ENCODE results near the gene MACF1.

Gene MACF1

GRCh38 chr1:39293375-39294070, 89.0 kb downstream of the MACF1 start:
- DNase-seq (ENCODE audit: insufficient read length, low spot score), result no peak
- FAIRE-seq, result no peak

GRCh38 chr1:39294531-39294930, 90.0 kb downstream of the MACF1 start:
- DNase-seq (ENCODE audit: insufficient read length, low spot score) (no peak), FAIRE-seq (no peak)

DNA sequence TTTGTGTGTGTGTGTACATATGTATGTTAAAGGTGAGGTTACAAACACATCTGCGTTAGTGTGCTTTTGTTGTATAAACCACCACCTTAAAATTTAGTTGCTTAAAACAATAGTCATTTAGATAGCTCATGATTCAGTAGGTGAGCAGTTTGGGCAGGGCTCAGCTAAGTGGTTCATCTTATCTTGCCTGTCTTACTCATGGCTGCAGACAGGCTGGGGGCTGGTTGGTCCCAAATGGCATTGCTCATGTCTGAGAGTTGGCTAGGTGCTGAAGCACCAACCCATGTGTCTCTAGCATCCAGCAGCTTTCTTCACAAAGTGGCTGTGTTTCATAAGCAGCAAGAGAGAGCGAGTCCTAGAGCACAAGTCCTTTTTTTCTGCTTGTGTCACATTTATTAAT, 91.4 kb downstream of the MACF1 start:
- no peak for DNase-seq (ENCODE audit: insufficient read length, low spot score)
- FAIRE-seq, result no peak

GRCh38 chr1:39297551-39297950, 93.1 kb downstream of the MACF1 start:
- no peak for DNase-seq (ENCODE audit: insufficient read length, low spot score)
- FAIRE-seq, result no peak

DNA sequence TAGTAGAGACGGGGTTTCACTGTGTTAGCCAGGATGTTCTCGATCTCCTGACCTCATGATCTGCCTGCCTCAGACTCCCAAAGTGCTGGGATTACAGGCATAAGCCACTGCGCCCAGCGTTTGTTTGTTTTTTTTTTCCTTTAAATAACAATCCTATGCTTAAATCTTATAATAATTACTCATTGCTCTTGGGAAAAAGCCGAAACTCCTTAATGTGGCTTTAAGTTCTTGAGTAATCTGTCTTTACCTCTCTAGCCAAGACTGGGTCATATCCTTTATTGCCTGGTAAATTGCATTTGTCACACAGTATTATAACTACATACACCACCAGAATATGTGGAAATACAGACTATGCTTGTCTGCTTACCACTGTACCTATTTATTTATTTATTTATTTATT, 97.1 kb downstream of the MACF1 start:
- FAIRE-seq (no peak), DNase-seq (ENCODE audit: insufficient read length, low spot score) (no peak)

DNA sequence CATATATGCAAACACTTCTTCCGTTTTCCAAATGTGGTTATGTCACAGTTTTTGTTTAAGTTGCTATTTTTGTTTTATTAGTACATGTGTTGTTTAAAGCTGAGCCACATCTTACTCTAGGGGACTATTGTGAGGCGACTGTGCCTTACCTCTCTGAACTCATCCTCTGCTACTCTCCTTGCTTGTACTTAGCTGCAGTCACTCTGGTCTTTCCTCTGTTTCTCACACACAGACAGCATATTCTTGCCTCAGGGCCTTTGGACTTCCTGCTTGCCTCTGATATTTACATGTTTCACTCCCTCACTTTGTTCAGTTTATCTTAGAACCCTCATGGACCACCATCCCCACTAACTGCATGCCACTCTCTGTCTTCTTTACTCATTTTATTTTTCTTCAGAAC, 101.1 kb downstream of the MACF1 start:
- no peak for FAIRE-seq
- no peak for DNase-seq (ENCODE audit: insufficient read length, low spot score)

DNA sequence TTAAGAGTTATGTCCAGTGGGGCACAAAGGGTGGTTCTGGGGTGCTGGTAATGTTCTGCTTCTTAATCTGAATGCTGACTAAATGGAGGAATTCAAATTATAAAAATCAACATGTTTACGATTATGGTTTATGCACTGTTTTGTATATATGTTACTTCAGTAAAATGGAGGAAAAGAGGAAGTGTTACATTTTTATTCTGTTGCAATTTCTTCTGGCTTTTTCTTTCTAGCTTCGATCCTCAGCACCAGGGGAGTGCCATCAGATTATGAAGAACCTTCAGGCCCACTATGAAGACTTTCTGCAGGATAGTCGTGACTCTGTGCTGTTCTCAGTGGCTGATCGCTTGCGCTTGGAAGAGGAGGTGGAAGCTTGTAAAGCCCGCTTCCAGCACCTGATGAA, 105.5 kb downstream of the MACF1 start:
- DNase-seq (ENCODE audit: insufficient read length, low spot score) (no peak), FAIRE-seq (no peak)

DNA sequence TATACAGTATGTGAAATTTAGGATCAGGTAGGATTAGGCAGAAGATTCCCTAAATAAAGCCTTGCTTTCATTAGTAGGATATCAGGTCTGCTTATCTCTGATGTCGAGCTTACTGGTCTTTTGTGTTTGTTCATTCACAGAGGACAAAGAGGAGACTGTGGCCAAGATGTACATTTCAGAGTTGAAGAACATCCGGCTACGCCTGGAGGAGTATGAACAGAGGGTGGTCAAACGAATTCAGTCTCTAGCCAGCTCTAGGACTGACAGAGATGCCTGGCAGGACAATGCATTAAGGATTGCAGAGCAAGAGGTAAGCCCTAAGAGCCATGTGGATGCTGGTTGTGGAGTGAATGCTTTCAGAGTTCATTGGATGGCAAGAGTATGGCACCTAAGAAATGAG, 106.2 kb downstream of the MACF1 start:
- DNase-seq (ENCODE audit: insufficient read length, low spot score) (no peak), FAIRE-seq (no peak)

DNA sequence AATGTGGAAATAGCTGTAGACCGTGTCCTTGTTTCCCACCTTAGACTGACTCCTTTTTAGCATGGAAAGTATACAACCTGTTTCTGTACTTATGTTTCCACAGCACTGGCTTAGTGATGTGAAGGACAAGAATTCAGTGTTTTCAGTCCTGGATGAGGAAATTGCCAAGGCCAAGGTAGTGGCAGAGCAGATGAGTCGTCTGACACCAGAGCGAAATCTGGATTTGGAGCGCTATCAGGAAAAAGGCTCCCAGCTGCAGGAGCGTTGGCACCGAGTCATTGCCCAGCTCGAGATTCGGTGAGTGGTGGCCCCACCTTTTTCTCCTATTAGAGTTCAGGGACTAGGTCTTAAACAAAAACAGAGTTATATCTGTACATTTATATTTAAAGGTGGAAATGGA, 112.6 kb downstream of the MACF1 start:
- DNase-seq (ENCODE audit: insufficient read length, low spot score), result no peak
- no peak for FAIRE-seq

DNA sequence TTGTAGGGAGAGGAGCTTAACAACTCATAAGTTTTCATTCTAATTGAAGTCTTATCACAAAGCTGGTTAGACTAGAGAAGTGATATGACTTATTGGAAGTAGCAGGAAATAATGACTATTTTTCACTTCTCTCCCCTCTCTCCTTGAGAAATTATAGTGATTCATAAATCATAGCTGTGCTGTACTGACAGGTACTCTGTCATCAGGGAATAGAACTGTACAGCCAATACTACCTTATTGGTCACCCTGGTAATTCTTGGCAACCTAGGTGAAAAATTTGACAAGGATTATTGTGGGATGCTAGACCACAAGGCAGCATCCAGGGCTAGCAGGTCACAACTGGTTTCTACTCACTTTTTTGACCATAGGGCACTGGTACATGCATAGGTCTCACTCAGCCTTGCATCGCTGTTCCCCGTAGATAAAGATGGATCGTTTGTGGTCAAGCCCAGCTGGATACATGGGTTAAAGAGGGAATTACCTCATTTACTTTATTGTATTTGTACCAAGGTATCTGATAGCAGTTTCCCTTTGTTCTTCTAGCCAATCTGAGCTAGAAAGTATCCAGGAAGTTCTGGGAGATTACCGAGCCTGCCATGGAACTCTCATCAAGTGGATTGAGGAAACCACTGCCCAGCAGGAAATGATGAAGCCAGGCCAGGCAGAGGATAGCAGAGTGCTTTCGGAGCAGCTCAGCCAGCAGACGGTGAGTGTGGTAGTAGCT, 113.6 kb downstream of the MACF1 start:
- no peak for DNase-seq (ENCODE audit: insufficient read length, low spot score)
- no peak for FAIRE-seq

GRCh38 chr1:39321979-39322378, 117.5 kb downstream of the MACF1 start:
- no peak for FAIRE-seq
- DNase-seq (ENCODE audit: insufficient read length, low spot score), result no peak

DNA sequence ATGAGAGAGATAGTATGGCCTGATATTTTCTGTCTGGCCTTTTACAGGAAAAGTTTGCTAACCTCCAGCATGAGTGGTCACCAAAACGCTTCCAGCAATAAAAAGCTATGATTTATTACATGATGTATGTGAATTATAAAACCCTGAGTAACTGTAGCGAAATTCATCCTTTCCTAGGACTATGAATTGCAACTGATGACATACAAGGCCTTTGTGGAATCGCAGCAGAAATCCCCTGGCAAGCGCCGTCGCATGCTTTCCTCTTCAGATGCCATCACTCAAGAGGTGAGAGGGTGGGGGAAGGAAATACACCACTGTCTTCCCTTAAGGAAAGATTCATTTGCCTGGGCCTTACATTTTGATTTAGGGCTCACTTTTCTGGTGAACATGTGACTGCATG, 117.9 kb downstream of the MACF1 start:
- no peak for DNase-seq (ENCODE audit: insufficient read length, low spot score)
- no peak for FAIRE-seq

- no peak for FAIRE-seq
- no peak for DNase-seq (ENCODE audit: insufficient read length, low spot score)
These were observed 120.4 kb downstream of the MACF1 start for GRCh38 chr1:39324888-39325287.

GRCh38 chr1:39326836-39327235, 122.3 kb downstream of the MACF1 start:
- no peak for FAIRE-seq
- no peak for DNase-seq (ENCODE audit: insufficient read length, low spot score)

- FAIRE-seq (no peak), DNase-seq (ENCODE audit: insufficient read length, low spot score) (no peak)
These were observed 123.6 kb downstream of the MACF1 start for GRCh38 chr1:39328095-39328494.

DNA sequence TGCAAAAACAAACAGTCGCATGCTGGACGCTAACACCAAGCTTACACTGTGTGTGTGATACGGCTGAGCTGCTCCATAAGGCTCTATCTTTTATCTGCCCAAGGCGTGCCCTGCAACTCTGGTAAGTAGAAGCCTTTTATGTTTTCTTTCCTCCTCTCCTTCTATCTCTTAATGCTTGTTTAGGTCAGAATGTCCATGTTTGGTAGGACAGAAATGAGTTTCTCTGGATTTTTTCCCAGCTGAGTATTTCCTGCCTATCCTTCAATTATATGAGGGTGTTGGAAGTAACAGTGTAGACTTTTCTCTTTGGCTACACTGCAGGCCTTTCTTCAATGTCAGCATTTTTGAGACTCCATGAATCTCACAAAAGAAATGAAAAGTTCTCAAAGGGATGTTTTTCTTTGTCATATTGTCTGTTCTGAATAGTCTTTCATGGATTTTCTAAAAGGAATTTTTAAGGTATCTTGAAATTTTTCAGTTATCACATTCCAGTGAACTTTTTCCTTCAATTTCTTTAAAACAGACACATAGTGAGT, 124.2 kb downstream of the MACF1 start:
- no peak for FAIRE-seq

DNA sequence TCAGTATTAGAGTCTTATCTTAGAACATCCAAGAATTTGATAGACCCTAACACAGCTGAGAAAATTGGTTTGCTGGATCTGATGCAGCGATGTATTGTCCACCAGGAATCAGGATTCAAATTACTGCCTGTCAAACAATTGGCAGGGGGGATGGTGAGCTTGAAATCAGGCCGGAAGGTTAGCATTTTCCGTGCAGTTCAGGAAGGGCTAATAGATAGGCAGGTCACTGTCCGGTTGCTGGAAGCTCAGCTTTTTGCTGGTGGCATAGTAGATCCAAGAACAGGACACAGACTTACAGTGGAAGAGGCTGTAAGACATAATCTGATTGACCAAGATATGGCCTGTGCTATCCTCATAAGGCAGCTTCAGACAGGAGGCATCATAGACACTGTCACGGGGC, 127.2 kb downstream of the MACF1 start:
- no peak for FAIRE-seq
- DNase-seq (ENCODE audit: insufficient read length, low spot score), result no peak

More for the DNA sequence above, 124.2 kb downstream of the MACF1 start:
- no peak for DNase-seq (ENCODE audit: insufficient read length, low spot score)

DNA sequence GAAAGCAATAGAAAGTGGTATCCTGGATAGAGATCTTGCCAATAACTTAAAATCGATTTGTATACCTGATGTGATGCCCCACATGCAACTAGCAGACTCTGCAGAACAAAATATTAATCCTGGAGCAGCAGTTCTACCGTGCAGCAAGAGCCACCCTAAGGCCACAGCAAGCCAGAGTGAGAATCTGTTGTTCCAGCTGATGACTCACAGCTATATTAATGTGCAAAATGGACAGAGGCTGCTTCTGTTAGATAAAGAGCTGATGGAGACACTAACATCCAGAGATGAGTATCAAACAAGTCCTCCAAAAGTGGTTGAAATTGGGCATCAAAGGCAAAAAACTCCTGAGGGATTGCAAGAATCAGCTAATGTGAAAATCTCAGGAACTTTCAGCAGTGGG, 127.8 kb downstream of the MACF1 start:
- DNase-seq (ENCODE audit: insufficient read length, low spot score), result no peak
- no peak for FAIRE-seq

GRCh38 chr1:39332828-39333227, 128.3 kb downstream of the MACF1 start:
- DNase-seq (ENCODE audit: insufficient read length, low spot score) (no peak), FAIRE-seq (no peak)

DNA sequence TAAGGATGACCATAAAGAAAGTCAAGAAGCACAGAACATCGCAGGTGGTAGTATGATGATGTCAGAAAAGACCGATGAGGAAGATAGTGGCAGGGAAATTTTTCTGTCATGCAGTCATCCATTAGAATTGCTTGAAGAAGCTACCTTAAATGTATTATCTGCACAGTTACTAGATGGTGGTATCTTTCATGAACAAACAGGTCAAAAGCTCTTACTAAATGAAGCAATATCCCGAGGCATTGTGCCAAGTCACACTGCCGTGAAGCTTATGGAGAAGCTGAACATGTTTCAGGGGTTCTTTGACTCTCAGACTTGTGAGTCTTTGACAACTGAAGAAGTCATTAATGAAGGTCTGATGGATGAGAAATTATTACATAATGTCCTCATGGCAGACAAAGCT, 128.8 kb downstream of the MACF1 start:
- no peak for FAIRE-seq

DNA sequence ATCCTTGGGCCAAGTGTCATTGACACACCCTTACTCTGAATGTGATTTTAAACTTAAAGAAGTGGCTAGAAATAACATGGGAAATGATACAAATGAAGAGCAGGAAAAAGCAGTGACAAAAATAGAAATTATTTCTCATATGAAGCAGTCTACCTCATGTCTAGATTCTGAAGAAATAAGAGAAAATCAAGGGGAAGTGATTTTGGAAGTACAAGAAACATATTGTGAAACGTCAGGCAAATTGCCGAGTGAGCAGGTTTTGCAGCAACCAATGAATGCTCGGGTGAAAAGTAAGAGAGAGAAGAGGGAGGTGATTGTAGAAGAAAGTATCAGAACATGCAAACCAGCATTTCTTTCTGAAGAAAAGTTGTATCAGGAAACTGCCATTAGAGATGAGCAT, 130.7 kb downstream of the MACF1 start:
- no peak for FAIRE-seq
- DNase-seq (ENCODE audit: insufficient read length, low spot score), result no peak

More for the DNA sequence above, 128.8 kb downstream of the MACF1 start:
- no peak for DNase-seq (ENCODE audit: insufficient read length, low spot score)

DNA sequence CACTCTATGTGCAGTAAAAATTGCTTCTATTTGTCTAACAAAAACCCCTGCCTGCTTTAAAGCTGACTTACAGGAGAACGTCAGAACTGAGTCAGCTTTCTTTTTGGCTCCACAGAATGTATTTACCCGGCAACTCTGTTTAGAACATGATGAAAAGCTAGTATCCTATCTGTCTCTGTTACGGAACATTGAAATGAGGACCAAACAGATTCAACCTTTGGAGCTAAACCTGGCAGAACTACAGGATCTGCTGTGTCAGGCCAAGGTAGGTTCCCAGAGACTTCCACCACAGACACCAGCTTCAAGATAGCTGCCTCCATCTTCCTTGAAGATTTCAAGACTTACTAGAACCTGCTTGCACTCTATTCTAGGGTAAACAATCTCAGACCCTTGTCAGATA, 132.6 kb downstream of the MACF1 start:
- FAIRE-seq (no peak), DNase-seq (ENCODE audit: insufficient read length, low spot score) (no peak)

All from HTR-8/SVneo (cell line).